GM20431 (cell line): ENCODE data around the gene LRRTM4.

Experiments used
- in situ Hi-C: fragments of 300-500 bp; cut with MseI, MboI; formaldehyde crosslinking; loops from one replicate; pipeline ENCODE4 v1.15.0; 2020; ENCODE audit warnings: low sequenced_read_pairs; ENCODE audit not compliant: unreplicated experiment

LRRTM4 gene

DNA sequence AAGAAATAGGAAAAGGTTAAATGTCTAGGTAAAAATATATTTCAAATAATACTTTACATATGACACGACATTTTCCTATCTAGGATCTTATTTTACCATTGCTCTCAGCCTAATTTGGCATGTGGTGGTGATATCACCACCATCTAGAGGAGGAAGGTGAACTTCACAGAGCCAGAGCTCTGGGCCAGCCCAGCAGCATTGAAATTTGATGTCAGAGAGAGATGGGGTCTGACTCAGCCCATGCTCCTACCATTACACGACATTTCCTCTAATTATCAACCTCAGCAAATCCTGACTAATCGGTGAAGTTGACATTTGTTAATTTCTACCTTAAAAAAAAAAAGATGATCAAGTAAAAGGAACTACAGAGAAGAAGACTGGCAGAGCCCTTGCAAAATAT, 42.3 kb downstream of the LRRTM4 start:
- in situ Hi-C loops, result no loop called here

- in situ Hi-C loops, result no loop called here
Measured at GRCh38 chr2:77479395-77479794, 42.8 kb downstream of the LRRTM4 start.

DNA sequence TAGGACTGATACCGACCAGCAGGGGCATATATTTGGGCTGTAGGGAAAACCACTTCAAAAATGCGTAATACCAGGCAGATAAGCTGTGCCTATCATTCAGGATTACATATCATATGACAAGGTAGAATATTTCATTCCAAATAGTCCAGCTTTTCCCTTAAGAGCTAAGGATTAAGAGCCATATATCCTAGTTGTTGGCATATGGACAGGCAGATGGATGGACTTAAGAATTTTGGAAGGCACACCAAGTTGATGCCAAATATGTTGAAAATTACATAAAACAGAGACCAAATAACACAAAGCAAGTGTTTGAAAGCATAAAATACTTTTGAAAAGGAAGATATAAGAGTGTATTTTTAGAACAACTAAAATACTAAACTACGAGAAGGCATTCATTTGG, 52.1 kb downstream of the LRRTM4 start:
- in situ Hi-C loops, result no loop called here

DNA sequence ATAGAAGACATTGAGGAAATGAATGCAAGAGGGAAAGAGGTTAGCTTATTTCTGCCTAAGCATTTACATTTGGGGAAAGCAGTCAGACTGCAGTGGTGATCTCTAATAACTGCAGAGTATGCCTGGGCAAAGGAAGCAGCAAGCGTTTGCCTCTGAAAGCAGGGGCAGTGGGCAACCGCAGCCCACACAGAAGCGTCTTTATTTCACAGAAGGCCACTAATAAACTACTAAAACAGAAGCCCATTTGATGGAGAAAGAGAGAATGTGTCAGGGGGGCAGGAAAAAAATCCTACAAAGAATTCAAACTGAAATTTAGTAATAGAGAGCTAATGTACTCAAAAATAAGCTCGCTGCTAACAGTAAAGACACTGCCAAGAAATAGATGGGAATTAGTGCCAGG, 53.1 kb downstream of the LRRTM4 start:
- in situ Hi-C loops, result no loop called here

DNA sequence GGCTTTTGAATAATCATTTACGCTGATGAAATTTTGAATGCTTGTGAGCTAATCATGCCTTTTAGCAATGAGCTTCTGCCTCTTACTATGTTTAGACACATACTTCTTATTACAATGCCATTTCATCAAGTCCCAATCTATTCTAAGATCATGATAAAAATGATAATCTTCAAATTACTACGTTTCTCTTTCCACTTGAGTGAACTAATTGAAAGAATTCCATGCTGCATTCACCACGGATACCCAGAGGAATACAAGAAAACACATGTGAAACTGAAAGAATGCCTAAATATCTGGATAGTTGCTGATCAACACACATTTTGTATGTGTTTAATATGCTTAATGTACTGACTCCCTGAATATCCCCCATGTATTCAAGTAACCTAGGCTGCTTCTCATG, 62.3 kb downstream of the LRRTM4 start:
- in situ Hi-C loops, result no loop called here

GRCh38 chr2:77458216-77458615, 64.0 kb downstream of the LRRTM4 start:
- in situ Hi-C loops, result no loop called here

GRCh38 chr2:77457665-77458064, 64.5 kb downstream of the LRRTM4 start:
- in situ Hi-C loops, result no loop called here

GRCh38 chr2:77443076-77443475, 79.1 kb downstream of the LRRTM4 start:
- in situ Hi-C loops, result no loop called here

DNA sequence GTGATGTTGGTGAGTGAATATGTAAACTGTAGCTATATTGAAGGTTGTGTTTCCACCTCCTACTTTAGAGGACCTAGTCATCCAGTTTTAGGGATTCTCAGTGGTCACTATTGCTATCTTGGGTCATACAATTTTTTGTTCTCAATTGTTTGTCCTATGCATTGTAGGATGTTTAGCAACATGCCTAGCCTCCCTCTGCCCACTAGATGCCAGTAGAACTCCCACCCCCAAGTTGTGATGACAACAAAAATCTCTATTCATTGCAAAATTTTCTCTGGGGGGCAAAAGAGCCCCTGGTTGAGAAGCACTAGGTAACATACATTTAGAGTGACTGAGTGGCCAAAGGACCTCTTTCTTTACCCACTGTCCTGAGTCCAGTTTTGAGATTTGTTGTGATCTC, 87.3 kb downstream of the LRRTM4 start:
- in situ Hi-C loops, result no loop called here

- in situ Hi-C loops, result no loop called here
Measured at GRCh38 chr2:77428946-77429345, 93.2 kb downstream of the LRRTM4 start.

- in situ Hi-C loops, result no loop called here
Measured at GRCh38 chr2:77421971-77422370, 100.2 kb downstream of the LRRTM4 start.

GRCh38 chr2:77418537-77418936, 103.6 kb downstream of the LRRTM4 start:
- in situ Hi-C loops, result no loop called here

DNA sequence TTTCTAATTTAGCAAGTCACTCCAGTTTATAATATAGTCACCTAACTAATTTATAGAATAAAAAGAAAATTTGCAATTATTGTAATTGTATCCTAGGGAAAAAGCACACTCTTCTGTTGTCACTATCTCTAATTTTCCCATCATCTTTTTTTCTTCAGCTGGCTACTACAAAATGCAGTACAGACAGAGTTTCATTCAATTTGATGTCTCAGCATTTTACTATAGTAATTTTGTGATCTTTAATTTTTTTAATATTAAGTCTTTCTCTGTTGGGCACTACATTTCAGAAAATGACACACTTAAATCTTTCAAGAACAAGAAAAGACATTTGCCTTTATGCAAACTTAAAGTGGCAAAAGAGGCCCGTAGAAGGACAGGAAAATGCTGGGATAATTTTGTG, 118.0 kb downstream of the LRRTM4 start:
- in situ Hi-C loops, result no loop called here

GRCh38 chr2:77398970-77399600, 123.1 kb downstream of the LRRTM4 start:
- in situ Hi-C loops, result no loop called here

GRCh38 chr2:77397763-77398162, 124.4 kb downstream of the LRRTM4 start:
- in situ Hi-C loops, result no loop called here

GRCh38 chr2:77395011-77395410, 127.2 kb downstream of the LRRTM4 start:
- in situ Hi-C loops, result no loop called here

- in situ Hi-C loops, result no loop called here
Measured at GRCh38 chr2:77391119-77391518, 131.1 kb downstream of the LRRTM4 start.

GRCh38 chr2:77387324-77387723, 134.9 kb downstream of the LRRTM4 start:
- in situ Hi-C loops, result no loop called here

DNA sequence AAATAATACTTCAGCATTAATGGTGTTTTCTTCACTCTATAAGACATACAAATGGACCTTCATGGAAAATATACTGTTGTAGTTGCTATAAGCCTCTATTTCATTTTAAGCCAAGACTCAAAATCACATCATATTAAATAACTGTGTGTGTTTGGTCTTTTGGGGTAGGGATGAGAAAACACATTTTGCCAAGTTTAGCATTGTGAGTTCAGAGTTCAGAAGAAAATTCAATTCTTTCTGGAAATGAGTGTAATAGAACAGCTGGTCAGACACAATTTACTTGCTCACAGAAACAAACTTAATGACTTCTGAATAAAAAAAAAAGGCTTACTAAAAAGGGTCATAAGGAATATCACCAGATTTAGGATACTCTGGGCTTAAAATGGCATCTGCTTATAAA, 149.5 kb downstream of the LRRTM4 start:
- in situ Hi-C loops, result no loop called here

GRCh38 chr2:77370511-77370910, 151.7 kb downstream of the LRRTM4 start:
- in situ Hi-C loops, result no loop called here

GRCh38 chr2:77363277-77363676, 158.9 kb downstream of the LRRTM4 start:
- in situ Hi-C loops, result no loop called here

DNA sequence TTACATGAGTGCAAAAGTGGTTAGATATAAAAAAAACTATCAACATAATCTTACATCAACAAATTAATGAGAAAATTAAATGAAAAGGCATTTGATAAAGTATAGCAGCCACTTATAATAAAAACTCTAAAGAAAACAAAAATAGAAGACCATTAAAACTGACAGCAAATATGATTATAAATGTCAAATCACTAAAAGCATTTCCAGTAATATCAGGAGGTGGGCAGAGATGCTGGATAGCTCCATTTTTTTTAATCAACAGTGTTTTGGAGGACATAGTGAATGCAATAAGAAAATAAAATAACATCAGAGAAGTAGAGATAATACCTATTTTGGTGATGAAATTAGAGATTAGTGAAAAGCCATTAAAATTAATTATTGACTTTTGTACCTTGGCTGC, 173.4 kb downstream of the LRRTM4 start:
- in situ Hi-C loops, result no loop called here

GRCh38 chr2:77336013-77336412, 186.2 kb downstream of the LRRTM4 start:
- in situ Hi-C loops, result no loop called here
